ENCODE measurements around the gene GNA14.

DNA sequence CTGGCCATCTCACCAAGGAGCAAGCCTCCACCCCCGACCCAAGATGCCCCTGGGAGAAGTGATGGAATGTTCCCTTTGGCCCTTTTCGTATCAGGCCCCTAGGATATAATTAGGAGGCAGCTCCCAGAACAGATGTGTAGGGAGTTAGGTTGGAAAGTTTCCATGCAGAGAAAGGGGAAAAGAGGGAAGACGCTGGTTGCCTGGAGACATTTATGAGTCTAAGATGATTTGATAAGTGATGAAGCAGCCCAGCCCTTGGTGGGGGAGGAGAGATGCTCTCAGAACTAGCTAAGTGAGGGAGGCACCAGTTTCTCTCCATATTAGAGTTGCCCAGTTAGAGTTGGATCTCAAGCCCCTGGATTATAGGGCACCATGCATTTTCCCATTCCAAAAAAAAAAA is 137.5 kb downstream of the GNA14 start:
- no peak for TF ChIP-seq POLR2A (IDR thresholded peaks at IDR 0.05)
- TF ChIP-seq, protein P1, sequence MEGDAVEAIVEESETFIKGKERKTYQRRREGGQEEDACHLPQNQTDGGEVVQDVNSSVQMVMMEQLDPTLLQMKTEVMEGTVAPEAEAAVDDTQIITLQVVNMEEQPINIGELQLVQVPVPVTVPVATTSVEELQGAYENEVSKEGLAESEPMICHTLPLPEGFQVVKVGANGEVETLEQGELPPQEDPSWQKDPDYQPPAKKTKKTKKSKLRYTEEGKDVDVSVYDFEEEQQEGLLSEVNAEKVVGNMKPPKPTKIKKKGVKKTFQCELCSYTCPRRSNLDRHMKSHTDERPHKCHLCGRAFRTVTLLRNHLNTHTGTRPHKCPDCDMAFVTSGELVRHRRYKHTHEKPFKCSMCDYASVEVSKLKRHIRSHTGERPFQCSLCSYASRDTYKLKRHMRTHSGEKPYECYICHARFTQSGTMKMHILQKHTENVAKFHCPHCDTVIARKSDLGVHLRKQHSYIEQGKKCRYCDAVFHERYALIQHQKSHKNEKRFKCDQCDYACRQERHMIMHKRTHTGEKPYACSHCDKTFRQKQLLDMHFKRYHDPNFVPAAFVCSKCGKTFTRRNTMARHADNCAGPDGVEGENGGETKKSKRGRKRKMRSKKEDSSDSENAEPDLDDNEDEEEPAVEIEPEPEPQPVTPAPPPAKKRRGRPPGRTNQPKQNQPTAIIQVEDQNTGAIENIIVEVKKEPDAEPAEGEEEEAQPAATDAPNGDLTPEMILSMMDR (IDR thresholded peaks at IDR 0.05 in 4 of 5, conservative IDR thresholded peaks at IDR 0.05 in 1 of 5): no peak
